Hepatocyte (in vitro differentiated cells): ENCODE measurements around the gene SOS1.

Experiments
- EZH2 ChIP-seq: fragments of 200-600 bp; sonication (generic); IDR thresholded peaks from 2 replicates; pipeline ENCODE4 v1.6.1; 2016; ENCODE audit warnings: antibody characterized with exemption, mild to moderate bottlenecking, borderline replicate concordance
- TF ChIP-seq, protein P1 (sequence below): fragments of 200-600 bp; sonication (generic); IDR thresholded peaks from 2 replicates; pipeline ENCODE4 v1.5.1; 2016; ENCODE audit warnings: antibody characterized with exemption, mild to moderate bottlenecking; ENCODE audit not compliant: poor library complexity

DNA sequence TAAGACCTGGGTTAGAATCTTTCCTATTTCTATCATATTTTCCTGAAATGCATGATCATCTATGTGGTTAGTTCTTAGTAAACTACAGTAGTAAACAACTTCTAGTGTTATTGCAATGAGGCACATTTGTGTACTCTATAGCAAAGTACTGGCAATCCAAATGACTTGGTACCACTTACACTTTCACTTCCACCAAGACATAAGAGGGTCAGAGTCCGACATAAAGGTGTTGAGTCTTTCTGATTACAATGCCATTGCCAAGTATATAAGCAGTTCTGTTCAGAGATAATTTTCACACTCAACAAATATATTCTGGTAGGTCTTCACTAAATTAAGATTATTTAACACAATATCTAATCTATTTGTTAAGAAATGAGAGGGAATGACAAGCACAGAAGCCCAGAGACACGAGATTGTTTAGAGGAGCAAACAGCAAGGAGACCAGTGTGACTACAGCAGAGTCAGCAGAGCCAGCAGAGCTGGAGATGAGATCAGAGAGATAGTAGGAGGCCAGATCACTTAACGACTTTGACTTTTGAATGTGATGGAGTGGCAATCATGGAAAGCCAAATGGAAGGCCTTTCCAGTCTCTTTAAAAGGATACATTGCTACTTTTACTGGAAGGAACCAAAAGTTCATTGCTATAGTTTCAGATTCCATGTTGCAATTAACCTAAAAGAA, 27.5 kb downstream of the SOS1 start:
- TF ChIP-seq EZH2 = no peak
- TF ChIP-seq, protein P1, sequence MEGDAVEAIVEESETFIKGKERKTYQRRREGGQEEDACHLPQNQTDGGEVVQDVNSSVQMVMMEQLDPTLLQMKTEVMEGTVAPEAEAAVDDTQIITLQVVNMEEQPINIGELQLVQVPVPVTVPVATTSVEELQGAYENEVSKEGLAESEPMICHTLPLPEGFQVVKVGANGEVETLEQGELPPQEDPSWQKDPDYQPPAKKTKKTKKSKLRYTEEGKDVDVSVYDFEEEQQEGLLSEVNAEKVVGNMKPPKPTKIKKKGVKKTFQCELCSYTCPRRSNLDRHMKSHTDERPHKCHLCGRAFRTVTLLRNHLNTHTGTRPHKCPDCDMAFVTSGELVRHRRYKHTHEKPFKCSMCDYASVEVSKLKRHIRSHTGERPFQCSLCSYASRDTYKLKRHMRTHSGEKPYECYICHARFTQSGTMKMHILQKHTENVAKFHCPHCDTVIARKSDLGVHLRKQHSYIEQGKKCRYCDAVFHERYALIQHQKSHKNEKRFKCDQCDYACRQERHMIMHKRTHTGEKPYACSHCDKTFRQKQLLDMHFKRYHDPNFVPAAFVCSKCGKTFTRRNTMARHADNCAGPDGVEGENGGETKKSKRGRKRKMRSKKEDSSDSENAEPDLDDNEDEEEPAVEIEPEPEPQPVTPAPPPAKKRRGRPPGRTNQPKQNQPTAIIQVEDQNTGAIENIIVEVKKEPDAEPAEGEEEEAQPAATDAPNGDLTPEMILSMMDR = no peak
